Effector memory CD8-positive, alpha-beta T cell (primary cell): ENCODE measurements around the gene FOXO1.

Experiments used
- ATAC-seq: fragments of 150-1000 bp; cut with Tn5 transposase; replicated peaks from 2 replicates; pipeline ENCODE4 v1.10.0; 2021; ENCODE audit warnings: mild to moderate bottlenecking, moderate library complexity
- DNase-seq, 3 experiments: peaks; one replicate each; pipeline ENCODE4 v3.0.0; 2021
- H3K27ac Mint-ChIP-seq, 2 donors: one replicate each; pipeline ENCODE4 v1.8.0; 2022; ENCODE audit warnings: mild to moderate bottlenecking in 2 of 2, mixed read lengths in 2 of 2, moderate library complexity in 2 of 2
- H3K27me3 Mint-ChIP-seq, 2 donors: one replicate each; pipeline ENCODE4 v1.8.0; 2022; ENCODE audit warnings: mixed read lengths in 2 of 2
- H3K36me3 Mint-ChIP-seq: one replicate; pipeline ENCODE4 v1.8.0; 2022; ENCODE audit warnings: mild to moderate bottlenecking, moderate library complexity, mixed read lengths; ENCODE audit not compliant: insufficient read depth
- H3K4me1 Mint-ChIP-seq, 2 donors: one replicate each; pipeline ENCODE4 v1.8.0; 2022; ENCODE audit warnings: low read depth in 2 of 2, mixed read lengths in 2 of 2
- H3K4me3 Mint-ChIP-seq, 2 donors: one replicate each; pipeline ENCODE4 v1.8.0; 2022; ENCODE audit warnings: mild to moderate bottlenecking in 2 of 2, mixed read lengths in 2 of 2, moderate library complexity in 2 of 2
- H3K9me3 Mint-ChIP-seq, 2 donors: one replicate each; pipeline ENCODE4 v1.8.0; 2022; ENCODE audit warnings: mixed read lengths in 2 of 2

Gene FOXO1

DNA sequence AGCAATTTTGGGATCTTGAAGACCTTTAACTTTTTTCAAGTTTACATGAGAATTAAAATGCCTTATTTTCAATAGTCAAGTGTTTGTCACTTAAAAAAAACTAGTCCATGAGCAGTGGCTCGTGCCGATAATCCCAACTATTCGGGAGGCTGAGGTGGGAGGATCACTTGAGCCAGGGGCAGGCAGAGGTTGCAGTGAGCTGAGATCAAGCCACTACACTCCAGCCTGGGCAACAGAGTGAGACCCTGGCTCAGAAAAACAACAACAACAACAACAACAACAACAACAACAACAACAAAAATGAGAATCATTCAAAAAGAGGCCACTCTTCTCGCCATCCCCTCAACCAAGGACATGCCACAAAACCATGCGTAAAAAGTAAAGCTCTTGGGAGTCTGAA is 5.7 kb downstream of the FOXO1 start:
- Mint-ChIP-seq H3K27ac (no peak overlapping the region), H3K4me1 (peaks cover 45 to 67% of the 10 kb centered on the region in 2 donors), H3K36me3 (peaks cover 28% of the 10 kb centered on the region), H3K4me3 (peak overlapping the region in 1 of 2 donors; percentile 52), H3K9me3 (no peaks in the 10 kb centered on the region), H3K27me3 (no peaks in the 10 kb centered on the region)
- no peak for DNase-seq
- ATAC-seq = no peak

DNA sequence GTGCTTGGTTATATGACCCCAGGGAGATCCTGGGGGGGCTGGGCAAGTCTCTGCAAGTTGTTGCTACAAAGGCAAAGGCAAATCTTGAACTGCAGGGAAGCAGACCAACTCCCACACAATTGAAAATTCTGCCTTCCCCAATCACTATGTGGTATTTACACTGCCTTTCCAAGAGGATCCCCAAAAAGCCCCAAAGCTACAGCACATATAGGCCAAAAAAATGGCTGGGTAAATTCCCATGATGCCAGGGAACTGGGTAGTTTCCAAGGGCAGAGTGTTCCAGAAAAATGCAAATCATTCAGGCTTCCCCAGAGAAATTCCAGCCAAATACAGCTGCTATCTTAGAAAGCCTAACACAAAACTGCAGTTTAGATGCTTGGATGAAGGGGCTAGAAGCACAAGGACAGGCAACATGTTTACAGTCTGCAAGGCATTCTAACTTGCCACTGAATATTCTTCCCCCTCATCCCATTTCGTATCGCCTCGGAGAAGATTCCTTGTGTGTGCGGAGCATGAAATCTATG is 6.2 kb downstream of the FOXO1 start:
- ATAC-seq (no peak), DNase-seq (no peak)
- Mint-ChIP-seq H3K27me3 (no peaks in the 10 kb centered on the region), H3K36me3 (peaks cover 23% of the 10 kb centered on the region), H3K9me3 (no peaks in the 10 kb centered on the region), H3K4me3 (peak overlapping the region in 1 of 2 donors; percentile 52), H3K27ac (no peak overlapping the region), H3K4me1 (peaks cover 45 to 68% of the 10 kb centered on the region in 2 donors)

DNA sequence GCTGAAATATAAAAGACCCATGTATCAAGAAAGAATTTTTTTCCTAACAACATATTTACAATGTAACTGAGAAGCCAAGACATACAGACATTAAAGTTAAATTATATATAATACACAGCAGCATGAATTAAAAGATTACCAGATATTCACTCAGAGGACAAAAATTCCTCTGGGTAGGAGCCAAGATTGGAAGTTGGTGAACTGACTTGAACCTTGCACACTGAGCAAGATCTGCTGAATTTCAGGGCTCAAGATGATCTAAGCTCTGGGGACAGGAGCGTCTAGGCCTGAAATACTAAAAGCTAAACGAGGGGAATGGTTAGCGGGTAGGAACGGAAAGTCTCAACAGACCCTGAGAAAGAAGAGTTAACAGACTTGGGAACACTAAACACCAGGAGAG is 8.5 kb downstream of the FOXO1 start:
- peaks cover 61 to 79% of the 10 kb centered on the region in 2 donors for H3K4me1 Mint-ChIP-seq
- H3K27me3 Mint-ChIP-seq = no peaks in the 10 kb centered on the region
- no peak for ATAC-seq
- peak overlapping the region in 1 of 2 donors; percentile 5 for H3K4me3 Mint-ChIP-seq
- no peaks in the 10 kb centered on the region for H3K9me3 Mint-ChIP-seq
- no peak overlapping the region for H3K27ac Mint-ChIP-seq
- peaks cover 27% of the 10 kb centered on the region for H3K36me3 Mint-ChIP-seq
- DNase-seq = no peak

DNA sequence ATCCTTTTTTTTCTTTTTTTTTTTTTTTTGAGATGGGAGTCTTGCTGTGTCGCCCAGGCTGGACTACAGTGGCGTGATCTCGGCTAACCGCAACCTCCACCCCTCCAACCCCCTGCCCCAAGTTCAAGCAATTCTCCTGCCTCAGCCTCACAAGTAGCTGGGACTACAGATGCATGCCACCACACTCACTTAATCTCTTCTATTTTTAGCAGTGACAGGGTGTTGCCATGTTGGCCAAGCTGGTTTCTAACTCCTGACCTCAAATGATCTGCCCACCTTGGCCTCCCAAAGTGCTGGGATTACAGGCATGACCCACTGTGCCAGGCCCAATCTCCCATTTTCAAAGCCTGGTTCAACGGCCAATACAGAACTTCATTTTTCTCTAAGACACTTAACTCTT is 9.1 kb downstream of the FOXO1 start:
- ATAC-seq (no peak), DNase-seq (no peak)
- Mint-ChIP-seq H3K27ac (peak overlapping the region in 1 of 2 donors; percentile 35), H3K36me3 (peaks cover 29% of the 10 kb centered on the region), H3K4me1 (peaks cover 62 to 80% of the 10 kb centered on the region in 2 donors), H3K27me3 (no peaks in the 10 kb centered on the region), H3K4me3 (peak overlapping the region in 1 of 2 donors; percentile 5), H3K9me3 (no peaks in the 10 kb centered on the region)

DNA sequence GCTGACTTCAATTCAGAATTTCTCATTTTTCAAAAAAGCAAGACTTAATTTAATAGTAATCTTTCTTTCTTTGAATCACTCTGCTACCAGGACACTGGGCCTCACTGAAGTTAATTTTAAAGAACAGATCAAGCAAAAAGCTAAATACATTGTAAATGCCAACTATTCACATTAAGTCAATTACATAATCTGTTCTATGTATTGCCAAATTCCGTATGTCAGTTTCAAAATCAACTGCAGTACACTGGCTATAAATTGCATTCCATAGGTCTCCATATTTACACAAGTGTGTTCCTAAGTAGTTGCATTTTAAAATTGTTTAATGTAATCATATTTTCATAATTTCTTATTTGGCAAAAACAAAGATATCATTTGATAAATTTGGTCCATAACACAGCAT is 10.1 kb downstream of the FOXO1 start:
- DNase-seq (no peak), ATAC-seq (no peak)
- H3K27me3 Mint-ChIP-seq = no peaks in the 10 kb centered on the region
- H3K9me3 Mint-ChIP-seq = no peaks in the 10 kb centered on the region
- no peak overlapping the region for H3K27ac Mint-ChIP-seq
- peaks cover 29% of the 10 kb centered on the region for H3K36me3 Mint-ChIP-seq
- peaks cover 66 to 85% of the 10 kb centered on the region in 2 donors for H3K4me1 Mint-ChIP-seq
- peak overlapping the region in 1 of 2 donors; percentile 22 for H3K4me3 Mint-ChIP-seq

DNA sequence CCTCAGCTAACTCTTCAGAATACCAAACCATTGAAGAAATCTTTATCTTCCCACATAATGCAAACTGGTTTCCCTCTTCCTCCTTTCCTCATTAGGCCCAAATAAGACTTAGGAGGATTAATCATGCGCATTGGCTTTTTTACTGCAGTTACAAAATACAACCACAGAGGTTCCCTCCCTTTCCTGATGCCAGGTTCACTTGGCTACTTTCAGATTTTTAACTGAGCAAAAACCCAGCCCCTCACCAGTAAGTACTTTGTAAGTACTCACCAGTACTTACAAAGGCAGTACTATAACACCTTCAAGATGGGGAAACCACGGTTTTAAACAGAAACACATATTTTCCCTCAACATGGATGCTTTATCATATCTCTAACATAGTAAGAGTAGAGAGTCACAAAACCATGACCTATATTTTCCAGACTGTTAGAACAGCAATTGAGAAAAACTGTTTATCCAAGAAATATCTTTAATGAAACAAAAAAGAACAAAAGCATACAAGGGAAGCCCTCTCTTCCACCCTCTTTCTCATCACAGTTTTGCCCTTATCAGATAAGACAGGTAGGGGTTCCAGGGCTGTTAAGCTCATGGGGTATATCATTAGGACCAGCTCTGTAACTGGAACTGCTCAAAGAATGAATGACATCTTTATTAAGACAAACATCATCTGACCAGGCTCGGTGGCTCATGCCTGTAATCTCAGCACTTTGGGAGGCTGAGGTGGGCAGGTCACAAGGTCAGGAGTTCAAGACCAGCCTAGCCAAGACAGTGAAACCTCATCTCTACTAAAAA is 12.7 kb downstream of the FOXO1 start:
- Mint-ChIP-seq H3K27me3 (no peaks in the 10 kb centered on the region), H3K4me1 (peaks cover 57 to 83% of the 10 kb centered on the region in 2 donors), H3K9me3 (no peaks in the 10 kb centered on the region), H3K27ac (peak overlapping the region; percentile 62 to 91), H3K36me3 (peaks cover 31% of the 10 kb centered on the region), H3K4me3 (peak overlapping the region; percentile 64 to 67)
- DNase-seq (peak in 1 of 3 experiments; percentile 12), ATAC-seq (peak; percentile 82)

DNA sequence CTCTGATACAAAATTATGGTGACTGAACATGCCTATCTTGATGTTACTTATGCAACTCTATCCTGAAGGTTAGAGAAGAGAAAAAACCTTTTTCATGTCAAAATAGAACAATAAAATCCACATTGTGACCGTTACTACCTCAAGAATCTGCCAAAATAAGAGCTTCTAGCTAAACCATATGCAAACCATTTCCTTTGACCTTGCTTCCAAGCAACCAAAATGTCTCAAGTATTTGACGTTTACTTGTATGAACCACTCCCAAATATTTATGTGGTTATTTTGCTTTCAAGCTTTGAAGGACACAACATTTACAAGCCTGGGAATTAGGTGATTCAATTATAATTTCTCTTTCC is 13.9 kb downstream of the FOXO1 start:
- no peak for DNase-seq
- ATAC-seq = peak; percentile 23
- no peaks in the 10 kb centered on the region for H3K9me3 Mint-ChIP-seq
- H3K27me3 Mint-ChIP-seq = no peaks in the 10 kb centered on the region
- peaks cover 27% of the 10 kb centered on the region for H3K36me3 Mint-ChIP-seq
- H3K4me3 Mint-ChIP-seq = peak overlapping the region; percentile 64 to 67
- peaks cover 54 to 82% of the 10 kb centered on the region in 2 donors for H3K4me1 Mint-ChIP-seq
- peak overlapping the region in 1 of 2 donors; percentile 91 for H3K27ac Mint-ChIP-seq

DNA sequence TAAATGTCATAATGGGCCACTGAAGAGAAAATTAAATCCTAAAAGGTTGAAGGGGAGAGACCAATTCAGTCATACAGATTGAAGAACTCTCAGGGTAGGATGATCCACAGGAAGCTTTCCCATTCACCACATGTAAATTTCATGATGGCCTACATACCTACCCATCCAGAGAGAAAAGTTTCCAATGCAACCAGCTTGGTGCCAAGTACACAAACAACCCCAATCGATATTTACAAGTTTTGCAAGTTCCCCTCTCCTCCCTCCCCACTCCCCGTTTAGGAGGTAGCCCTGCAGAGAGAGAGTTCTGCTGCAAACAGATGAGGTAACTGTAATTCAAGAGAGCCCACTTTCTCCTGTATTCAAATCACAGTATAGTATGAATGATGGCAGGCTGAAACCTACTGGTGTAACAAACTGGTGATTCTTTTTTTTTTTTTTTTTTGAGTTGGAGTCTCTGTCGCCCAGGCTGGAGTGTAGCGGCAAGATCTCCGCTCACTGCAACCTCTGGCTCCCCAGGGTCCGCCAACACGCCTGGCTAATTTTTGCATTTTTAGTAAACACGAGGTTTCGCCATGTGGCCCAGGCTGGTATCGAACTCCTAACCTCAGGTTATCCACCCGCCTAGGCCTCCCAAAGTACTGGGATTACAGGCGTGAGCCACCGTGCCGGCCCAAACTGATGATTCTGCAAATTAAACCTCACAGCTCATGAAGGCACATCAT is 14.4 kb downstream of the FOXO1 start:
- ATAC-seq (no peak), DNase-seq (no peak)
- Mint-ChIP-seq H3K4me1 (peaks cover 56 to 83% of the 10 kb centered on the region in 2 donors), H3K27me3 (no peaks in the 10 kb centered on the region), H3K4me3 (peak overlapping the region; percentile 41 to 67), H3K27ac (peak overlapping the region; percentile 46 to 60), H3K36me3 (peaks cover 24% of the 10 kb centered on the region), H3K9me3 (no peaks in the 10 kb centered on the region)

DNA sequence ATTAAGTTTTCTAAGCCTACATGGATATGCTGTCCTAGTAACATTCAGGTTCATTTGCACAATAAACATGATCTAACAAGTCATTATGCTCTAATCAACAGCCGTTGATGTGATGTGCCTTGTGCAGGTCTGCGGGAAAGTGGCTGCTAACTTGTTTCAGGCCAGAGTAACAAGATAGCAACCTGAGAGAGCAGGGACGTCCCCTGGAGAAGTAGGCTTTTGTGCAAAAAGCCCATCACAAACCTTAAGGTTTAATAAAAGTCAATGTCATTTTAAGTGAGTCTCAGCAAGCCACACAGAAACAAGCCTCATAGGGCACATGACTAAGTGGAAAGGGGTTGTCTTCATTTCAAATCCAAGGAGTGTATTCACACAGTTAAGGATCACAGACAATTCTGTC is 17.6 kb downstream of the FOXO1 start:
- Mint-ChIP-seq H3K4me3 (no peak overlapping the region), H3K9me3 (no peaks in the 10 kb centered on the region), H3K27ac (peak overlapping the region in 1 of 2 donors; percentile 13), H3K27me3 (no peaks in the 10 kb centered on the region), H3K4me1 (peaks cover 54 to 90% of the 10 kb centered on the region in 2 donors), H3K36me3 (peaks cover 17% of the 10 kb centered on the region)
- ATAC-seq (no peak), DNase-seq (no peak)

DNA sequence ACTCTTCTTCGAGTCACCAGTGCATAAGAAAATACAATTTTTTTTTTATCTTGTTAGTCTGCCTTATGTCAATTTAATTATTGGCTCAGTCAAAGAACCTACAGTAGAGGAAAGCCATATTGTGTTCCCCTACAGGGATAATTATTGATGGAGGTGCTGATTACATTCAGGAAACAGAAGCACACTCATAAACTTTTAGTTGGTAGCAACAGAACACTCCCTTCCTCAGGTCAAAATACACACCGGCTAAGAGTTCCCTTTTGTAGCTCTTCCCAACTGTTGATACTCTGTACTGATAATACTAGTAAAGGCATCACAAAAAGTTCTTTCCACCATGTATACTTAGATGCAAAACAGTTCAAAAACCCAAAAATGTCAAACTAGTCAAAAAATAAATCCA is 18.4 kb downstream of the FOXO1 start:
- Mint-ChIP-seq H3K27me3 (no peaks in the 10 kb centered on the region), H3K4me3 (no peak overlapping the region), H3K4me1 (peaks cover 48 to 88% of the 10 kb centered on the region in 2 donors), H3K9me3 (no peaks in the 10 kb centered on the region), H3K27ac (peak overlapping the region in 1 of 2 donors; percentile 6), H3K36me3 (peaks cover 14% of the 10 kb centered on the region)
- ATAC-seq (no peak), DNase-seq (no peak)

DNA sequence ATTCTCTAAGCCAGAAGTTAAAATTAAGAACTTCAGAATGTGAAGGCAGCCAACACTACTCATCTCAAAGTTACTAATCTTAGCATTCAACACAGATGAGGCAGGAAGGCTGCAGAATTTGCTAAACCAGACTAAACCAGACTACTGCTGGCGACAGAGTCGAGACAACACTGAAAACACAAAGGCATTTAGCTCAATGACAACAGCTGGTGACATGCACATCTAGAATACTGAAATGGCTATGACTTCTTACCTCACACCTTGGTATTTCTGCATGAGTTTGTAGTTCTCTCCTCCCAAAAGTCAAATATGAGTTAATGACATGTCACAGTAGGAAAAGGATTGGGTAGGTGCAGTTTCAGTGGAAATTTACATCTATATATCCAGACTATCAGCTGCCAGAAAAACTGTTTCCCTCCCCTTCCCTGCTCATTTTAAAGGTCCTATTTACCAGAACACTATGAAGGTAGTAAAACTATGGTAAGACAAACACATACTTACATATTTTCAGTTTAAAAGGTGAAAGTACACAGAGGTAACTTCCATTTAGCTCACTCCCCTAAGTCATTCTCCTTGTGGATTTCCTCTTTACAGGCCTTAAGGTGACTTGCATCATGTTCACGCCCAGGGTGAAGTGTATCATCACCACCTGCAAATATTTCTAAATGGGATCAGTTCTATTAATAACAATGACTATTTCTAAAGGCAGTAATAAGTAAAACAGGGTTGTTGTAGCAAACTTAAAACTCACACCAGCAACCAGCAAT is 21.4 kb downstream of the FOXO1 start:
- DNase-seq = no peak
- no peaks in the 10 kb centered on the region for H3K27me3 Mint-ChIP-seq
- peaks cover 25% of the 10 kb centered on the region for H3K36me3 Mint-ChIP-seq
- peak overlapping the region; percentile 68 to 70 for H3K27ac Mint-ChIP-seq
- no peak for ATAC-seq
- peaks cover 54 to 90% of the 10 kb centered on the region in 2 donors for H3K4me1 Mint-ChIP-seq
- H3K4me3 Mint-ChIP-seq = peak overlapping the region in 1 of 2 donors; percentile 43
- H3K9me3 Mint-ChIP-seq = no peaks in the 10 kb centered on the region

DNA sequence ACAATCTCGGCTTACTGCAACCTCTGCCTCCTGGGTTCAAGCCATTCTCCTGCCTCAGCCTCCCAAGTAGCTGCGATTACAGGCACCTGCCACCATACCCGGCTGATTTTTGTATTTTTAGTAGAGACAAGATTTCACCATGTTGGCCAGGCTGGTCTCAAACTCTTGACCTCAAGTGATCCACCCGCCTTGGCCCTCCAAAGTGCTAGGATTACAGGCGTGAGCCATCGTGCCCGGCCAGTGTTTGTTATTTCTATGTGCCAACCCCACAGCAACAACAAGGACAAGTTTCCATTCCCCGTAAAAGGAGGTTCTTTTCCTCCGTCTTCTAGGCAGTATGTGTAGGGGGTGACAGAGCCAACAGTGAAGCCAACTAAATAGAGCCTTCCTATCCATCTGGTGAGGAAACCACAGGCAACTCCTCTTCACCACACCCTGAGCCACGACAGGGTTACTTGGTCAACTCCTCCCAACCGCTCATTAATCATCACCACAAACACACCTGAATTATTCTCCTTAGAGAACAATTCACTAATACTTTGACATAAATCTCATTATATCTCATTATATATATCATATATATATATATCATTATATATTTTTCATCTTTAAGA is 25.5 kb downstream of the FOXO1 start:
- H3K4me3 Mint-ChIP-seq = peak overlapping the region; percentile 49 to 61
- no peaks in the 10 kb centered on the region for H3K9me3 Mint-ChIP-seq
- peak; percentile 75 for ATAC-seq
- H3K27me3 Mint-ChIP-seq = no peaks in the 10 kb centered on the region
- DNase-seq = no peak
- peaks cover 55 to 86% of the 10 kb centered on the region in 2 donors for H3K4me1 Mint-ChIP-seq
- H3K27ac Mint-ChIP-seq = peak overlapping the region; percentile 42 to 55
- peaks cover 22% of the 10 kb centered on the region for H3K36me3 Mint-ChIP-seq

DNA sequence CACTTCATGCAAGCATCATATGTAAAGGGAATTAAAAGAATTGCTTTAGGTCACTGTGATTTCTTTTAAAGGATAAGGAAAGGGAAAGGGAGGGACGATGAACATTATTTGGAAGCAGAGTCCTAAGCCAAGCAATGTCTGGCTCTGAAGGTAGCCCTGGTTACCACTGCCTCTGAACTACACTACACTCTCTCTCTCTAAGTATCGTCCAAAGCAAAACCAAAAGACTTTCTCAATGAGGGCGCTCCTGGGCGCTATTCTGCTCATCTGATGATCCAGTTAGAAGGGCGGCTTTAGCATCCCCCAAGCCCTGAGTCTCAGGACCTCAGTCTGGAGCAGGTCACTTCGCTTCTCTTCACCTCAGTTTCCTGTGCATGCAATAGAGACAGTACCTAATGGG is 26.2 kb downstream of the FOXO1 start:
- H3K36me3 Mint-ChIP-seq = peaks cover 24% of the 10 kb centered on the region
- H3K27ac Mint-ChIP-seq = peak overlapping the region; percentile 42 to 55
- DNase-seq = no peak
- H3K4me1 Mint-ChIP-seq = peaks cover 58 to 86% of the 10 kb centered on the region in 2 donors
- H3K9me3 Mint-ChIP-seq = no peaks in the 10 kb centered on the region
- peak; percentile 21 for ATAC-seq
- no peaks in the 10 kb centered on the region for H3K27me3 Mint-ChIP-seq
- H3K4me3 Mint-ChIP-seq = no peak overlapping the region
